Erythroblast (primary cell): ENCODE measurements around the gene FGD6.

ENCODE experiments used
- GATA1 ChIP-seq: IDR thresholded peaks from 2 replicates; pipeline ENCODE4 v1.6.1; 2011; ENCODE audit warnings: low read depth, mild to moderate bottlenecking, control low read depth, low read length, moderate library complexity
- POLR2A ChIP-seq: IDR thresholded peaks from 2 replicates; pipeline ENCODE4 v1.6.1; 2011; ENCODE audit warnings: mild to moderate bottlenecking, low read length

- no peak for TF ChIP-seq POLR2A
- no peak for TF ChIP-seq GATA1
Measured at GRCh38 chr12:95151406-95151805, 65.9 kb downstream of the FGD6 start.
